Renal pelvis (tissue), 12 donors: Measurements from ENCODE around the gene B4GALT4. TPM values are rescaled to one million over a fixed set of nuclear protein-coding genes. Genes with fewer than 3 reads are reported as not detected.
"Not testable (repeated sequence)": the region's sequence is repeated elsewhere in the genome, so short reads cannot be mapped to it uniquely, and the experiment has no call there.

Experiments used
- DNase-seq: peaks from one replicate; pipeline ENCODE4 v3.0.0-alpha.2; 2013
- long read RNA-seq, 16 experiments: transcript quantifications; one replicate each; lab custom pipeline, GENCODE V29; 2026
- polyA plus RNA-seq, 3 donors: library from polyadenylated mRNA; unstranded; fragments of 120-200 nt; gene quantifications; one replicate each; pipeline ENCODE4 v1.2.1, GENCODE V29; 2013; ENCODE audit not compliant: insufficient read length in 3 of 3

B4GALT4 gene
- polyA plus RNA-seq: 10 to 100 TPM; 30.8 to 37.9 (median 31.5) TPM
- long read RNA-seq, donor 1, transcript B4GALT4-202 (8 exons, 2,459 nt): major isoform, 5 of 7 reads
- long read RNA-seq, donor 1, partial matches to known transcripts: 0 of 7 reads
- long read RNA-seq, donor 1, other reads (novel, unspliced or antisense): 0 of 7 reads
- long read RNA-seq, donor 2, transcript B4GALT4-202 (8 exons, 2,459 nt): major isoform, 6 of 14 reads
- long read RNA-seq, donor 2, partial matches to known transcripts: 5 of 14 reads
- long read RNA-seq, donor 2, other reads (novel, unspliced or antisense): 0 of 14 reads
- long read RNA-seq, donor 3, partial matches to known transcripts: 0 of 4 reads
- long read RNA-seq, donor 3, other reads (novel, unspliced or antisense): 0 of 4 reads
- long read RNA-seq, donor 4, full-length matches to known transcripts: 6 of 6 reads
- long read RNA-seq, donor 4, partial matches to known transcripts: 0 of 6 reads
- long read RNA-seq, donor 4, other reads (novel, unspliced or antisense): 0 of 6 reads
- long read RNA-seq, donor 5, transcript B4GALT4-202 (8 exons, 2,459 nt): major isoform, 6 of 10 reads
- long read RNA-seq, donor 5, partial matches to known transcripts: 0 of 10 reads
- long read RNA-seq, donor 5, other reads (novel, unspliced or antisense): 0 of 10 reads
- long read RNA-seq, donor 6, partial matches to known transcripts: 0 of 3 reads
- long read RNA-seq, donor 6, other reads (novel, unspliced or antisense): 0 of 3 reads
- long read RNA-seq, donor 7, transcript B4GALT4-202 (8 exons, 2,459 nt): major isoform, 7 of 8 reads
- long read RNA-seq, donor 7, partial matches to known transcripts: 0 of 8 reads
- long read RNA-seq, donor 7, other reads (novel, unspliced or antisense): 0 of 8 reads
- long read RNA-seq, donor 8, partial matches to known transcripts: 0 of 4 reads
- long read RNA-seq, donor 8, other reads (novel, unspliced or antisense): 0 of 4 reads
- long read RNA-seq, donor 9, transcript B4GALT4-202 (8 exons, 2,459 nt): major isoform, 9 of 21 reads
- long read RNA-seq, donor 9, partial matches to known transcripts: 10 of 21 reads
- long read RNA-seq, donor 9, other reads (novel, unspliced or antisense): 0 of 21 reads
- long read RNA-seq, donor 10, transcript B4GALT4-202 (8 exons, 2,459 nt): major isoform, 8 of 8 reads
- long read RNA-seq, donor 10, partial matches to known transcripts: 0 of 8 reads
- long read RNA-seq, donor 10, other reads (novel, unspliced or antisense): 0 of 8 reads
- long read RNA-seq, donor 11, partial matches to known transcripts: 0 of 4 reads
- long read RNA-seq, donor 11, other reads (novel, unspliced or antisense): 0 of 4 reads
- long read RNA-seq, donor 12, transcript B4GALT4-202 (8 exons, 2,459 nt): major isoform, 6 of 10 reads
- long read RNA-seq, donor 12, partial matches to known transcripts: 0 of 10 reads
- long read RNA-seq, donor 12, other reads (novel, unspliced or antisense): 0 of 10 reads
- long read RNA-seq, donor 13, partial matches to known transcripts: 0 of 1 reads
- long read RNA-seq, donor 13, other reads (novel, unspliced or antisense): 0 of 1 reads
- long read RNA-seq, donor 14: 0 reads
- long read RNA-seq, donor 15, transcript B4GALT4-202 (8 exons, 2,459 nt): major isoform, 9 of 24 reads
- long read RNA-seq, donor 15, partial matches to known transcripts: 10 of 24 reads
- long read RNA-seq, donor 15, other reads (novel, unspliced or antisense): 0 of 24 reads
- long read RNA-seq, donor 16, transcript B4GALT4-202 (8 exons, 2,459 nt): major isoform, 9 of 10 reads
- long read RNA-seq, donor 16, partial matches to known transcripts: 0 of 10 reads
- long read RNA-seq, donor 16, other reads (novel, unspliced or antisense): 0 of 10 reads

- DNase-seq: peak; percentile 86
Observed at GRCh38 chr3:119240591-119241434, at the start of gene B4GALT4. B4GALT4 (minus strand) TSS chr3:119240878; CDS start chr3:119230099, 10,779 bp downstream.

GRCh38 chr3:119289404-119289770 lies 48.7 kb upstream of the B4GALT4 start:
- DNase-seq: no peak

GRCh38 chr3:119288669-119289403 lies 48.2 kb upstream of the B4GALT4 start:
- DNase-seq: no peak

DNA sequence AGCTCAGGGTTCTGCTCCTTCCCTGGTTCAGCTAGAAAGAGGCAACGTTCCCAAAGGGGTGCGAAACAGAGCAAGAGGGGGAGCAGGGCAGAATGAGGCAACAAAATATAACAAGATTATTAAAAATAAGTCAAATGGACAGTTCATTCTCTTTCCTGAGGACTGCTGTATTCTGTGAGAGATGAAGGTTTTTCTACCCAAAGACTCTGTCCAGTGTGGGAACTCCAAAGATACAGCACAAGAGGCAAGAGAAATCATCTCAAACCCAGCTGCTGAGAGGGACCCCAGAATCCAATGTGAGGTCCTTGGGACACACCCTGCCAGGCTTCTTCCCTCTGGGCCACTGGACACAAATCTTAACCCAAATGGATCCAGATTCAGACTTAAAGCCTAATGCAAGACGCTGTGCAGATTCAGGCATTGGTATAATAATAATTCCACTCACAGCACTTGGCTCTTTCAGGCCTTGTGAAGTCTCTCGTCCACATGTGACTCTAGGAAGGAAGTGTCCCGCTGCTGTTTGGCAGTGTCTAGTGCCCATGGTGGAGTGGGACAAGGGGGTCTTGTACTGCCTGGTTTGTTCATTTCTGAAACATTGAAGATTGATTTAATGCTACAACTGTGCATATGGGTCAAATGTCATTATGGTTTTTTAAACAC lies 39.0 kb upstream of the B4GALT4 start:
- no peak for DNase-seq

DNA sequence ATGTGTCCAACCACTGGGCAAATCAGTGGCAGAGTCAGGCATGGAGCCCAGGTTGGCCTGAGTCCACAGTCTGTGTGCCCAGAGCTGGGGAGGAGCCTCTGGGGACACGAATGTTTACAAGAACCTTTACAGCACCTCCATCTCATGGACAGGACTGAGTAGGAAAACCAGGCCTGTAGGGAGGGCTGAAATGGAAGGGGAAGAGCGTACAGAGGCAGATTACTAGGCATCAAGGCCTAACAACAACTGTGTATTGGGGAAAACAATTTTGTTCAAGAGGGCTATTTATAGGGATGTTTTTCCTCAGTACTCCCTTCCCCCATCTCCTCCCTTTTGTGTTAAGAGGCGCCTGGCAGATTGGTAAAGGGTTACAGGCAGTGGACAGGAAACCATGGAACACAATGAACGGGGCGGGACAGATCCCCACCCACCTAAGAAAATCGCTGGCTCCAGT lies 38.5 kb upstream of the B4GALT4 start:
- no peak for DNase-seq

DNA sequence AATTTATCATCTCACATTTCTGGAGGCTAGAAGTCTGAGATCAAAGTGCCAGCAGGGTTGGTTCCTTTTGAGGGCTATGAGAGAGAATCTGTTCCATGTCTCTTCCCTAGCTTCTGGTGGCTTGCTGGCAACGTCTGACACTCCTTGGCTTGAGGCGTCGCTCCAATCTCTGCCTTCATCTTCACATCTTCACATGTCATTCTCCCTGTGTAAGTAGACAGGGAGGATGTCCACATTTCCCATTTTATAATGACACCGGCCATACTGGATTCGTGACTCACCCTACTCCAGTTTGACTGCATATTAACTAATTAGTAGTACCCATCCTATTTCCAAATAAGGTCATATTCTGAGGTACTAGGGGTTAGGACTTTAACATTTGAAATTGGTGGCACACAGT lies 36.0 kb upstream of the B4GALT4 start:
- no peak for DNase-seq

- not testable (repeated sequence) for DNase-seq
Observed at GRCh38 chr3:119270212-119270611, 29.5 kb upstream of the B4GALT4 start.

DNA sequence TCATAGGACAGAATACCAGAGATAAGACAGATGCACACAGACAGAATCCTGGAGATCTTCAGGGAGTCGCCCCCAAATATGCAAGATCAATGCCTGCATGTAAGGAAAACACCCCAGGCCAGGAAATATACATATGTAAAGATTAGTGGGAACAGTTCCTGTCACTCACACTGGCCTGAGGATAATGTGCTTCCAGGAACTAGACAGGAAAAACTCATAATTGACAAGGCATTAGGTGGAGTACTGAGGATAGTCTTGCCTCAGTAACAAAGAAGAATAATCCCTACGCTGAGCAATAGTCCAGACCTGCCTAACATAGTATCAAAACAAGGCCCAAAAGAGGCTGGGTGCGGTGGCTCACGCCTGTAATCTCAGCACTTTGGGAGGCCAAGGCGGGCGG lies 20.4 kb upstream of the B4GALT4 start:
- DNase-seq: no peak

DNA sequence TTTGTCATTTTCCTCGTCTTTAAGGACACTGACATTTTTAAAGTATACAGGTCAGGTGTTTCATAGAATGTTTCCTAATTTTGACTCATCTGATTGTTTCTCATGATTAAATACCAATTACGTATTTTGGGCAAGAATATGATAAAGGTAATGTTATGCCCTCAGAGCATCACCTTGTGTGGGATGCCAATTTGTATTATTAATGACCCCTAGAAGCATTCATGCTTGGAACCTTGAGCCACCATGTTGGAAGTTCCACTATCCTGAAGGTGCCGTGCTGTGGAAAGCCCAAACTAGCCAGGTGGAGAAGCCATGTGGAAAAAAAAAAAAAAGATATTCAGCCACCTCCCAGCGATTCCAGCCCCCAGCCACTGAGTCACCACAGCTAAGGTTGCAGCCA lies 19.1 kb upstream of the B4GALT4 start:
- no peak for DNase-seq

DNA sequence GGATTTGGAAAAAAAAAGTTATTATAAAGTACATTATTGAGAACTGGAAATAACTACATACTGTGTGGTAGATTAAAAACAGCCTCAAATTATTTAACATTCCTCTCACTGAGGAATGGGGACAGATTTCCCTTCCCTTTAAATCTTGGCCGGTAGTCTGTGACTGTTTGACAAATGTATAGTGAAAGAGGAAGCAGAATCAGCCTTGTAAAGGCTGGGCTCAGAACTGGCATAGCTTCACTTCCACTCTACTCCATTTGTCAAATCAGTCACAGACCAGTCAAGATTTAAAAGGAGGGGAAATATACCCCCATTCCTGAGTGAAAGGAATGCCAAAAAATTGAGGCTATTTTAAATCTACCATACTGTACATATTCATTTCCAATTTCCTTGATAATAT lies 18.2 kb upstream of the B4GALT4 start:
- DNase-seq: no peak

DNA sequence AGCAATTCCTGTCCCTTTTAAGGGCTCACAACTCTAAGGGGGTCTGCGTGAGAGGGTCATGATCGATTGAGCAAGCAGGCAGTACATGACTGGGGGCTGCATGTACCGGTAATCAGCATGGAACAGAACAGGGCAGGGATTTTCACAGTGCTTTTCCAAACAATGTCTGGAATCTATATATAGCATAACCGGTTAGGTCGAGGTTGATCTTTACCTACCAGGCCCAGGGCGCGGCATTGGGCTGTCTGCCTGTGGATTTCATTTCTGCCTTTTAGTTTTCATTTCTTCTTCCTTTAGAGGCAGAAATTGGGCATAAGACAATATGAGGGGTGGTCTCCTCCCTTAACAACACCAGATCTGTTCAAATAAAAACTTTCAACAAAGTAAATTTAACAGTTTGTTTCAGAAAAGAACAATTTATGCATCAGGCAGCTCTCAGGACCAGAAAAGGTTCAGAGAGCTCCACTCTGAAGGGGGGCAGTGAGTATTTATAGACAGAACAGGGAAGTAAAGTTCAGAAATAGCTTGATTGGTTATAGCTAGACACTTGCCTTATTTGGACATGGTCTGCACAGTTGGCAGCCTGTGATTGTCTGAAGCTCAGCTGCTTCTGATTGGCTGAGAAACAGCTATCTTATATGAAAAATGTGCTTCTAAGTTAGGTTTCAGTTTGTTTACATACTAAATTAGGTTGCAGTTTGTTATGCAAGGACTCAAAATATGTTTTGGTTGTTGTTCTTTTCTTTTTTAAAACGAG lies 17.2 kb upstream of the B4GALT4 start:
- DNase-seq: no peak

- no peak for DNase-seq
Observed at GRCh38 chr3:119257111-119257510, 16.4 kb upstream of the B4GALT4 start.

DNA sequence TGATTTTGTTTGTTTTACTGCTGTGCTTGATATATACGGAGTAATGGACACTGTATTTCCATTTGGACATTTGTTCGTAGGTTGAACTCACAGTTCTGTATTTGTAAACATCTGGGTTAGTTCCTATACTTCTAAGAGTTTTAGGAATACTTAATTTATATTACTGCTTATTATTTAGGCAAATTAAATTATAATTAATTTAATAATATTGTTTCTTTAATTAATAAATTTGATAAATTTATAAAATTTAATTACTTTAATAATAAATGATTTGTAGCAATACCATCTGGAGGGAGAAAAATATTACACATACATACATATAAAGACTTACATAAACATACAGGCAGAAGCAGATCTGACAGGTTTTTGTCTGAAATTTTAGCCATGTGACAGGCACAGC lies 14.5 kb upstream of the B4GALT4 start:
- no peak for DNase-seq

GRCh38 chr3:119245778-119246177 lies 5.1 kb upstream of the B4GALT4 start:
- DNase-seq: no peak

- DNase-seq: no peak
Observed at GRCh38 chr3:119243712-119244111, 3.0 kb upstream of the B4GALT4 start.

- not testable (repeated sequence) for DNase-seq
Observed at GRCh38 chr3:119243058-119243529, 2.4 kb upstream of the B4GALT4 start.

- not testable (repeated sequence) for DNase-seq
Observed at GRCh38 chr3:119242387-119243057, 1.8 kb upstream of the B4GALT4 start.
